ENCODE data around the gene ABCA12. TPM values are rescaled to one million over a fixed set of nuclear protein-coding genes. Genes with fewer than 3 reads are reported as not detected.

Gene ABCA12
- total and polyA plus RNA-seq, 2 of the 13 experiments (the other 11 are each of a cell fraction or from before 2014, with no cell fraction given) = 0.02 to 0.07 TPM

DNA sequence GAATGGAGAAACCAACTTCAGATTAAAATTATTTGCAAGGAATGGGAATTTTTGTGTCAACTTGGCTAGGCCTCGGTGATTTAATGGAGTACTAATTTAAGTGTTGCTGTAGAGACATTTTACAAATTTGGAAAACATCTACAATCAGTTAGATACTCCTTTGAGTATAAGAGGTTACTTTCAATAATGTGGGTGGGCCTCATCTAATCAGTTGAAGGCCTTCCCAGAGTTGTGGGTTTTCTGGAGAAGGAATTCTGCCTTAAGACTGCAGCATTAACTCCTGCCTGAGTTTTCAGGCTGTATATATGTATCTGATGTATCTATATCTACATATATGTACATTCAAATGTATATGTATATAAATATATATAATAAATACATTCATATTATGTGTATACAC, 47.6 kb upstream of the ABCA12 start (continued):
- TF ChIP-seq, protein P1, sequence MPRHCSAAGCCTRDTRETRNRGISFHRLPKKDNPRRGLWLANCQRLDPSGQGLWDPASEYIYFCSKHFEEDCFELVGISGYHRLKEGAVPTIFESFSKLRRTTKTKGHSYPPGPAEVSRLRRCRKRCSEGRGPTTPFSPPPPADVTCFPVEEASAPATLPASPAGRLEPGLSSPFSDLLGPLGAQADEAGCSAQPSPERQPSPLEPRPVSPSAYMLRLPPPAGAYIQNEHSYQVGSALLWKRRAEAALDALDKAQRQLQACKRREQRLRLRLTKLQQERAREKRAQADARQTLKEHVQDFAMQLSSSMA (CRISPR knock-in tag; IDR thresholded peaks at IDR 0.05) = no peak
- TF ChIP-seq PPARG (CRISPR knock-in tag; conservative IDR thresholded peaks at IDR 0.05) = no peak

DNA sequence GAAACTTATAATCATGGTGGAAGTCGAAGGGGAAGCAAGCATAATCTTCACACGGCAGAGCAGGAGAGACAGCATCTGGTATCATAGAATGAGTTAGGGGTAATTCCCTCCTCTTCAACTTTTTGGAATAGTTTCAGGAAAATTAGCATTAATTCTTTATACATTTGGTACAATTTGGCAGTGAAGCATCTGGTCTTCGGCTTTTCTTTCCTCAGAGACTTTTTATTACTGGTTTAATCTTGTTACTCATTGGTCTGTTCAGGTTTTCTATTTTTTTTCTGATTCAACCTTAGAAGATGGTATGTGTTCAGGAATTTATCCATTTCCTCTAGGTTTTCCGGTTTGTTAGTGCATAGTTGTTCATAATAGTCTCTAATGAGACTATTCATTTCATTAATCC, 39.7 kb upstream of the ABCA12 start:
- TF ChIP-seq ZNF3 (CRISPR knock-in tag; IDR thresholded peaks at IDR 0.05) (no peak), NR2C2 (CRISPR knock-in tag; IDR thresholded peaks at IDR 0.05; ENCODE audit: borderline replicate concordance) (no peak), POGZ (CRISPR knock-in tag; IDR thresholded peaks at IDR 0.05) (no peak), ZFP41 (CRISPR knock-in tag; IDR thresholded peaks at IDR 0.05; ENCODE audit: borderline replicate concordance) (no peak), PRMT3 (CRISPR knock-in tag; IDR thresholded peaks at IDR 0.05; ENCODE audit: borderline replicate concordance, low read depth) (no peak), NFE2 (CRISPR knock-in tag; IDR thresholded peaks at IDR 0.05) (no peak), ASH2L (IDR thresholded peaks at IDR 0.05; ENCODE audit: insufficient read length, low read depth, low read length) (no peak), SAP130 (CRISPR knock-in tag; IDR thresholded peaks at IDR 0.05; ENCODE audit: low read depth) (no peak), RARA (CRISPR knock-in tag; IDR thresholded peaks at IDR 0.05) (no peak), ZNF879 (CRISPR knock-in tag; IDR thresholded peaks at IDR 0.05) (no peak), RFXAP (CRISPR knock-in tag; IDR thresholded peaks at IDR 0.05; ENCODE audit: borderline replicate concordance) (no peak), YEATS2 (CRISPR knock-in tag; IDR thresholded peaks at IDR 0.05; ENCODE audit: borderline replicate concordance) (no peak), PCBP1 (IDR thresholded peaks at IDR 0.05; ENCODE audit: borderline replicate concordance, low read depth, low read length) (no peak), DR1 (CRISPR knock-in tag; IDR thresholded peaks at IDR 0.05) (no peak)
- TF ChIP-seq, protein P2, sequence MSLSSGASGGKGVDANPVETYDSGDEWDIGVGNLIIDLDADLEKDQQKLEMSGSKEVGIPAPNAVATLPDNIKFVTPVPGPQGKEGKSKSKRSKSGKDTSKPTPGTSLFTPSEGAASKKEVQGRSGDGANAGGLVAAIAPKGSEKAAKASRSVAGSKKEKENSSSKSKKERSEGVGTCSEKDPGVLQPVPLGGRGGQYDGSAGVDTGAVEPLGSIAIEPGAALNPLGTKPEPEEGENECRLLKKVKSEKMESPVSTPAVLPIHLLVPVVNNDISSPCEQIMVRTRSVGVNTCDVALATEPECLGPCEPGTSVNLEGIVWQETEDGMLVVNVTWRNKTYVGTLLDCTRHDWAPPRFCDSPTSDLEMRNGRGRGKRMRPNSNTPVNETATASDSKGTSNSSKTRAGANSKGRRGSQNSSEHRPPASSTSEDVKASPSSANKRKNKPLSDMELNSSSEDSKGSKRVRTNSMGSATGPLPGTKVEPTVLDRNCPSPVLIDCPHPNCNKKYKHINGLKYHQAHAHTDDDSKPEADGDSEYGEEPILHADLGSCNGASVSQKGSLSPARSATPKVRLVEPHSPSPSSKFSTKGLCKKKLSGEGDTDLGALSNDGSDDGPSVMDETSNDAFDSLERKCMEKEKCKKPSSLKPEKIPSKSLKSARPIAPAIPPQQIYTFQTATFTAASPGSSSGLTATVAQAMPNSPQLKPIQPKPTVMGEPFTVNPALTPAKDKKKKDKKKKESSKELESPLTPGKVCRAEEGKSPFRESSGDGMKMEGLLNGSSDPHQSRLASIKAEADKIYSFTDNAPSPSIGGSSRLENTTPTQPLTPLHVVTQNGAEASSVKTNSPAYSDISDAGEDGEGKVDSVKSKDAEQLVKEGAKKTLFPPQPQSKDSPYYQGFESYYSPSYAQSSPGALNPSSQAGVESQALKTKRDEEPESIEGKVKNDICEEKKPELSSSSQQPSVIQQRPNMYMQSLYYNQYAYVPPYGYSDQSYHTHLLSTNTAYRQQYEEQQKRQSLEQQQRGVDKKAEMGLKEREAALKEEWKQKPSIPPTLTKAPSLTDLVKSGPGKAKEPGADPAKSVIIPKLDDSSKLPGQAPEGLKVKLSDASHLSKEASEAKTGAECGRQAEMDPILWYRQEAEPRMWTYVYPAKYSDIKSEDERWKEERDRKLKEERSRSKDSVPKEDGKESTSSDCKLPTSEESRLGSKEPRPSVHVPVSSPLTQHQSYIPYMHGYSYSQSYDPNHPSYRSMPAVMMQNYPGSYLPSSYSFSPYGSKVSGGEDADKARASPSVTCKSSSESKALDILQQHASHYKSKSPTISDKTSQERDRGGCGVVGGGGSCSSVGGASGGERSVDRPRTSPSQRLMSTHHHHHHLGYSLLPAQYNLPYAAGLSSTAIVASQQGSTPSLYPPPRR (CRISPR knock-in tag; IDR thresholded peaks at IDR 0.05; ENCODE audit: borderline replicate concordance) = no peak
- TF ChIP-seq, protein P3, sequence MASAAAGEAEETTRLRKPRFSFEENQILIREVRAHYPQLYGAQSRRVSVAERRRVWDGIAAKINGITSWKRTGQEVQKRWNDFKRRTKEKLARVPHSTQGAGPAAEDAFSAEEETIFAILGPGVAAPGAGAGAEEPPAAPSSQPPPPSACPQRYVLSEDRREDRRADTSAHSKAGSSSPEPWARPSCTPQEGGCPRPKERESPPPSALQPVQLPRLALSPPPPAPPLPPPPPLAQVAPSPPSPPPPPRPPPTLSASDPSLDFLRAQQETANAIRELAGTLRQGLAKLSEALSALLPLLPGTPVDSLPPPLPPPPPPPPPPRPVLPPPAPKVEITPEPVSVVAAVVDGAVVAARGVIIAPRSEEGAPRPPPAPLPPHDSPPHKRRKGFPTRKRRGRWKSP (CRISPR knock-in tag; IDR thresholded peaks at IDR 0.05) = no peak

More for the DNA sequence above, 39.7 kb upstream of the ABCA12 start:
- POLR2A ChIA-PET = no interaction called here
- Histone ChIP-seq H3K9ac (ENCODE audit: insufficient read depth, low read depth, low read length) (no peak overlapping the region), H3K4me3 (replicated peaks in 1 of 3; ENCODE audit: insufficient read depth in 1 of 3, low read depth in 2 of 3, low read length in 3 of 3) (no peak overlapping the region), H2AFZ (ENCODE audit: low read length) (no peak overlapping the region), H3K27me3 (ENCODE audit: control insufficient read depth in 1 of 2, insufficient read depth in 2 of 2, low read length in 2 of 2) (peaks cover 0 to 3% of the 10 kb centered on the region in 2 experiments; a peak in 2 of 5 replicates), H3K9me3 (ENCODE audit: low read length) (no peaks in the 10 kb centered on the region), H3K4me1 (ENCODE audit: insufficient read depth, low read length) (peaks cover 7% of the 10 kb centered on the region; the same call in 1 of the 2 replicates), H4K20me1 (ENCODE audit: insufficient read depth, low read length) (no peaks in the 10 kb centered on the region), H3K36me3 (replicated peaks in 1 of 2; ENCODE audit: control insufficient read depth in 1 of 2, insufficient read depth in 2 of 2, low read length in 2 of 2) (no peaks in the 10 kb centered on the region), H3K79me2 (ENCODE audit: insufficient read depth, low read length) (no peaks in the 10 kb centered on the region), H3K4me2 (ENCODE audit: low read depth, low read length) (no peak overlapping the region), H3K27ac (ENCODE audit: extremely low read length, insufficient read depth, low read length) (no peak overlapping the region)
- DNase-seq (ENCODE audit: low spot score) = no peak
- in situ Hi-C loops (cut with HindIII; ENCODE audit: extremely low pct_ligation_motif_present, low pct_unique_long_range_greater_than_20kb) = no loop called here
- no peak for ATAC-seq
- CTCF ChIA-PET (ENCODE audit: low intra/inter-chr PET ratio, low total read pairs) = no interaction called here
- FAIRE-seq = no peak
- no TSS peak for BruUV-seq (replicated peaks)
- intact Hi-C loops (cut with micrococcal nuclease; ENCODE audit: unreplicated experiment) = no loop called here
- WGBS (ENCODE audit: low lambda C conversion rate) = 26% methylated on average over 4 of the region's 4 CpGs

Measured in HepG2 (cell line).